IPS-18a (cell line): ENCODE measurements around the gene EYS.
"Not testable (repeated sequence)": the region's sequence is repeated elsewhere in the genome, so short reads cannot be mapped to it uniquely, and the experiment has no call there.

Experiments
- H3K27ac ChIP-seq: one replicate; pipeline ENCODE4 v1.5.1; 2013; ENCODE audit warnings: low read length
- H3K27me3 ChIP-seq: one replicate; pipeline ENCODE4 v1.6.1; 2013; ENCODE audit warnings: mild to moderate bottlenecking, low read length; ENCODE audit not compliant: control insufficient read depth, insufficient read depth
- H3K36me3 ChIP-seq: one replicate; pipeline ENCODE4 v1.6.1; 2013; ENCODE audit warnings: low read depth, low read length; ENCODE audit not compliant: control insufficient read depth
- H3K4me1 ChIP-seq: one replicate; pipeline ENCODE4 v1.6.1; 2013; ENCODE audit warnings: low read depth, low read length; ENCODE audit not compliant: control insufficient read depth
- H3K4me3 ChIP-seq: one replicate; pipeline ENCODE4 v1.5.1; 2013; ENCODE audit warnings: low read length
- H3K9ac ChIP-seq: one replicate; pipeline ENCODE4 v1.6.1; 2013; ENCODE audit warnings: mild to moderate bottlenecking, low read length, moderate library complexity
- H3K9me3 ChIP-seq: one replicate; pipeline ENCODE4 v1.6.1; 2013; ENCODE audit warnings: low read depth, low read length; ENCODE audit not compliant: control insufficient read depth

The EYS gene

GRCh38 chr6:65631711-65632110 is 75.3 kb downstream of the EYS start:
- H3K9me3 ChIP-seq: no peaks in the 10 kb centered on the region
- H3K27me3 ChIP-seq: no peaks in the 10 kb centered on the region
- no peaks in the 10 kb centered on the region for H3K4me1 ChIP-seq
- H3K36me3 ChIP-seq: no peaks in the 10 kb centered on the region
- H3K4me3 ChIP-seq: no peak overlapping the region
- H3K9ac ChIP-seq: no peak overlapping the region
- H3K27ac ChIP-seq: no peak overlapping the region

- not testable (repeated sequence) for H3K36me3 ChIP-seq, H3K27me3 ChIP-seq, H3K9ac ChIP-seq, H3K27ac ChIP-seq, H3K4me3 ChIP-seq, H3K9me3 ChIP-seq, H3K4me1 ChIP-seq
These were observed 79.5 kb downstream of the EYS start for GRCh38 chr6:65627434-65627999.

GRCh38 chr6:65627015-65627414 is 80.0 kb downstream of the EYS start:
- no peak overlapping the region for H3K27ac ChIP-seq
- no peaks in the 10 kb centered on the region for H3K9me3 ChIP-seq

GRCh38 chr6:65623566-65623965 is 83.5 kb downstream of the EYS start:
- no peak overlapping the region for H3K9ac ChIP-seq
- H3K9me3 ChIP-seq: no peaks in the 10 kb centered on the region
- no peaks in the 10 kb centered on the region for H3K4me1 ChIP-seq
- H3K27me3 ChIP-seq: no peaks in the 10 kb centered on the region
- no peak overlapping the region for H3K4me3 ChIP-seq
- H3K36me3 ChIP-seq: no peaks in the 10 kb centered on the region
- no peak overlapping the region for H3K27ac ChIP-seq

More at GRCh38 chr6:65627015-65627414, 80.0 kb downstream of the EYS start:
- Histone ChIP-seq H3K27me3 (no peaks in the 10 kb centered on the region), H3K4me3 (no peak overlapping the region), H3K36me3 (no peaks in the 10 kb centered on the region), H3K9ac (no peak overlapping the region), H3K4me1 (no peaks in the 10 kb centered on the region)

GRCh38 chr6:65610746-65611145 is 96.3 kb downstream of the EYS start:
- Histone ChIP-seq H3K27ac (no peak overlapping the region), H3K4me3 (no peak overlapping the region), H3K27me3 (no peaks in the 10 kb centered on the region), H3K36me3 (no peaks in the 10 kb centered on the region), H3K9me3 (no peaks in the 10 kb centered on the region), H3K9ac (no peak overlapping the region), H3K4me1 (no peaks in the 10 kb centered on the region)

- H3K9ac ChIP-seq: no peak overlapping the region
- H3K27ac ChIP-seq: no peak overlapping the region
- H3K9me3 ChIP-seq: no peaks in the 10 kb centered on the region
- H3K27me3 ChIP-seq: no peaks in the 10 kb centered on the region
- no peak overlapping the region for H3K4me3 ChIP-seq
- H3K4me1 ChIP-seq: no peaks in the 10 kb centered on the region
- H3K36me3 ChIP-seq: no peaks in the 10 kb centered on the region
These were observed 111.5 kb downstream of the EYS start for GRCh38 chr6:65595540-65595939.

- H3K27ac ChIP-seq: no peak overlapping the region
- peaks cover 31% of the 10 kb centered on the region for H3K4me1 ChIP-seq
- H3K9me3 ChIP-seq: no peaks in the 10 kb centered on the region
- no peak overlapping the region for H3K9ac ChIP-seq
- no peaks in the 10 kb centered on the region for H3K36me3 ChIP-seq
- H3K27me3 ChIP-seq: no peaks in the 10 kb centered on the region
- H3K4me3 ChIP-seq: peak overlapping the region; percentile 3
These were observed 136.7 kb downstream of the EYS start for GRCh38 chr6:65570340-65570739.

- Histone ChIP-seq H3K9me3 (no peaks in the 10 kb centered on the region), H3K4me3 (peak overlapping the region; percentile 29), H3K9ac (no peak overlapping the region), H3K27ac (no peak overlapping the region), H3K36me3 (no peaks in the 10 kb centered on the region), H3K27me3 (no peaks in the 10 kb centered on the region), H3K4me1 (peaks cover 31% of the 10 kb centered on the region)
These were observed 137.5 kb downstream of the EYS start for GRCh38 chr6:65569505-65569904.

- H3K9me3 ChIP-seq, H3K27me3 ChIP-seq, H3K9ac ChIP-seq, H3K27ac ChIP-seq, H3K36me3 ChIP-seq: not testable (repeated sequence)
- peak overlapping the region; percentile 29 for H3K4me3 ChIP-seq
- H3K4me1 ChIP-seq: peaks cover 31% of the 10 kb centered on the region
These were observed 138.0 kb downstream of the EYS start for GRCh38 chr6:65569056-65569455.

GRCh38 chr6:65566117-65566516 is 140.9 kb downstream of the EYS start:
- Histone ChIP-seq H3K9ac (no peak overlapping the region), H3K27ac (no peak overlapping the region), H3K4me3 (no peak overlapping the region), H3K27me3 (no peaks in the 10 kb centered on the region), H3K36me3 (no peaks in the 10 kb centered on the region), H3K9me3 (no peaks in the 10 kb centered on the region), H3K4me1 (peaks cover 31% of the 10 kb centered on the region)

GRCh38 chr6:65558071-65558470 is 149.0 kb downstream of the EYS start:
- H3K4me3 ChIP-seq: no peak overlapping the region
- no peak overlapping the region for H3K27ac ChIP-seq
- H3K4me1 ChIP-seq: no peaks in the 10 kb centered on the region
- H3K36me3 ChIP-seq: no peaks in the 10 kb centered on the region
- H3K9me3 ChIP-seq: no peaks in the 10 kb centered on the region
- no peak overlapping the region for H3K9ac ChIP-seq
- H3K27me3 ChIP-seq: no peaks in the 10 kb centered on the region

GRCh38 chr6:65557224-65557623 is 149.8 kb downstream of the EYS start:
- Histone ChIP-seq H3K4me3 (no peak overlapping the region), H3K9ac (no peak overlapping the region), H3K4me1 (no peaks in the 10 kb centered on the region), H3K36me3 (no peaks in the 10 kb centered on the region), H3K27ac (no peak overlapping the region), H3K9me3 (no peaks in the 10 kb centered on the region), H3K27me3 (no peaks in the 10 kb centered on the region)
